Measurements from ENCODE around the gene GFOD2.

DNA sequence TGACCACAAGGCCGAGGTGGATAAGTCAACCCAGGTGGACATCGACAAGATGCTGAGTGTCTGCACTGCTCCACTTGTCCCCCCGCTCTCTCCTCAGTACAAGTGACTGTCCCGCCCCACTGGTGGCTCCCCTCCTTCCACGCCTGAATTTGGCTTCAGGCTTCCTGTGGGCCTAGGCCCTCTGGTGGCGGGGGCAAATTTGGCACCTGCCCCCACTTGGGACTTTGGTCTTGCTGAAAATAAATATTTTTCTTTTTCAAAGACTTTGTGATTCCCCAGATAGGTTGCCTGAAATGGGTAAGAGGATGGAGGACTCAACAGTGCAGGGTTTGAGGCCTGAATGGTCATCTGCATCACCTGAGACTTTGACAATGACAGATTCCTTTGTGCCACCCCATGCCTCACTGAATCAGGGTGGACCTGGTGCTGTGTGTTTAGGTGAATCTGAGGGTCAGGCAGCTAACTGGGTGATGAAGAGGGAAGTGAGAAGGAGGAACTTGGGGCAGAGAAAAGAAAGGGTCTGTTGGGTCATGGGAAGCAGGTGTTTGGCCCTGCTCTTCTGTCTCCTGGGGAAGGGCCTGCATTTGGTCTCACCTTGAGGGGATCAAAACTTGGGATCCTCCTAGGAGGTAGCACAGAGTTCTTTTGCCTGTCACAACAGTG is 50.5 kb downstream of the GFOD2 start:
- no peak for TF ChIP-seq POLR2A (IDR thresholded peaks at IDR 0.05)
- TF ChIP-seq, protein P1, sequence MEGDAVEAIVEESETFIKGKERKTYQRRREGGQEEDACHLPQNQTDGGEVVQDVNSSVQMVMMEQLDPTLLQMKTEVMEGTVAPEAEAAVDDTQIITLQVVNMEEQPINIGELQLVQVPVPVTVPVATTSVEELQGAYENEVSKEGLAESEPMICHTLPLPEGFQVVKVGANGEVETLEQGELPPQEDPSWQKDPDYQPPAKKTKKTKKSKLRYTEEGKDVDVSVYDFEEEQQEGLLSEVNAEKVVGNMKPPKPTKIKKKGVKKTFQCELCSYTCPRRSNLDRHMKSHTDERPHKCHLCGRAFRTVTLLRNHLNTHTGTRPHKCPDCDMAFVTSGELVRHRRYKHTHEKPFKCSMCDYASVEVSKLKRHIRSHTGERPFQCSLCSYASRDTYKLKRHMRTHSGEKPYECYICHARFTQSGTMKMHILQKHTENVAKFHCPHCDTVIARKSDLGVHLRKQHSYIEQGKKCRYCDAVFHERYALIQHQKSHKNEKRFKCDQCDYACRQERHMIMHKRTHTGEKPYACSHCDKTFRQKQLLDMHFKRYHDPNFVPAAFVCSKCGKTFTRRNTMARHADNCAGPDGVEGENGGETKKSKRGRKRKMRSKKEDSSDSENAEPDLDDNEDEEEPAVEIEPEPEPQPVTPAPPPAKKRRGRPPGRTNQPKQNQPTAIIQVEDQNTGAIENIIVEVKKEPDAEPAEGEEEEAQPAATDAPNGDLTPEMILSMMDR (IDR thresholded peaks at IDR 0.05 in 8 of 11, conservative IDR thresholded peaks at IDR 0.05 in 3 of 11), result peak in 2 of 11 experiments; percentile 4 to 5
